Stomach (tissue), 4 donors: ENCODE results near the gene COX18.
A peak's percentile ranks its signal among the peaks of the same experiment; 100 is the strongest.

Experiments used
- POLR2A ChIP-seq, 4 donors: fragments of 450-650 bp; IDR thresholded peaks; one replicate each; pipeline ENCODE4 v1.6.1; 2016; ENCODE audit warnings: antibody characterized with exemption in 4 of 4, control low read depth in 2 of 4, mild to moderate bottlenecking in 1 of 4, moderate library complexity in 1 of 4
- TF ChIP-seq, protein P1 (sequence below), 7 experiments: fragments of 450-650 bp in 4 of 7; fragments of 200-600 bp in 3 of 7; sonication (generic) in 3 of 7; IDR thresholded peaks; one replicate each; pipeline ENCODE4 v1.5.1; 2016 to 2019; ENCODE audit warnings: antibody characterized with exemption in 7 of 7, control low read depth in 2 of 7, mild to moderate bottlenecking in 1 of 7

GRCh38 chr4:73019462-73020047, 50.0 kb downstream of the COX18 start:
- no peak for TF ChIP-seq POLR2A (IDR thresholded peaks at IDR 0.05)
- TF ChIP-seq, protein P1, sequence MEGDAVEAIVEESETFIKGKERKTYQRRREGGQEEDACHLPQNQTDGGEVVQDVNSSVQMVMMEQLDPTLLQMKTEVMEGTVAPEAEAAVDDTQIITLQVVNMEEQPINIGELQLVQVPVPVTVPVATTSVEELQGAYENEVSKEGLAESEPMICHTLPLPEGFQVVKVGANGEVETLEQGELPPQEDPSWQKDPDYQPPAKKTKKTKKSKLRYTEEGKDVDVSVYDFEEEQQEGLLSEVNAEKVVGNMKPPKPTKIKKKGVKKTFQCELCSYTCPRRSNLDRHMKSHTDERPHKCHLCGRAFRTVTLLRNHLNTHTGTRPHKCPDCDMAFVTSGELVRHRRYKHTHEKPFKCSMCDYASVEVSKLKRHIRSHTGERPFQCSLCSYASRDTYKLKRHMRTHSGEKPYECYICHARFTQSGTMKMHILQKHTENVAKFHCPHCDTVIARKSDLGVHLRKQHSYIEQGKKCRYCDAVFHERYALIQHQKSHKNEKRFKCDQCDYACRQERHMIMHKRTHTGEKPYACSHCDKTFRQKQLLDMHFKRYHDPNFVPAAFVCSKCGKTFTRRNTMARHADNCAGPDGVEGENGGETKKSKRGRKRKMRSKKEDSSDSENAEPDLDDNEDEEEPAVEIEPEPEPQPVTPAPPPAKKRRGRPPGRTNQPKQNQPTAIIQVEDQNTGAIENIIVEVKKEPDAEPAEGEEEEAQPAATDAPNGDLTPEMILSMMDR (IDR thresholded peaks at IDR 0.05) = peak in 5 of 7 experiments; percentile 29 to 76 (median 59)
